A673 (cell line): Measurements from ENCODE around the gene HELZ2. TPM values are rescaled to one million over a fixed set of nuclear protein-coding genes. Genes with fewer than 3 reads are reported as not detected.

Experiments
- BruUV-seq: library from RNA; stranded (reverse); fragments of 400-500 nt; replicated peaks from 2 replicates; lab custom pipeline; 2021; lab: Mats Ljungman, UMichigan
- CTCF ChIA-PET: fragments of 300-600 bp; sonication (Branson Sonifier 250); formaldehyde crosslinking; loops from one replicate; lab custom pipeline; 2022; ENCODE audit warnings: antibody characterized with exemption; lab: Charles Lee
- POLR2A ChIA-PET: fragments of 300-600 bp; sonication (Branson Sonifier 250); formaldehyde crosslinking; loops from one replicate; lab custom pipeline; 2022; ENCODE audit warnings: antibody characterized with exemption; ENCODE audit not compliant: low non-redundant PET; lab: Charles Lee
- DNase-seq: peaks from one replicate; pipeline ENCODE4 v3.0.0-alpha.2; 2015; ENCODE audit warnings: low spot score
- H3K27ac ChIP-seq: fragments of 200-600 bp; sonication (generic); 2 replicates; pipeline ENCODE4 v1.5.1; 2016; ENCODE audit warnings: mixed run types, low read depth, mild to moderate bottlenecking, mixed read lengths, antibody characterized with exemption, low read length; ENCODE audit not compliant: poor library complexity, severe bottlenecking
- H3K27me3 ChIP-seq: fragments of 200-600 bp; sonication (generic); replicated peaks from 2 replicates; pipeline ENCODE4 v1.6.1; 2017; ENCODE audit warnings: mixed run types, low read depth, mild to moderate bottlenecking, mixed read lengths, antibody characterized with exemption, low read length; ENCODE audit not compliant: insufficient read depth, poor library complexity
- H3K36me3 ChIP-seq: fragments of 200-600 bp; sonication (generic); 2 replicates; pipeline ENCODE4 v1.6.1; 2016; ENCODE audit warnings: mixed run types, mild to moderate bottlenecking, mixed read lengths, antibody characterized with exemption, low read length; ENCODE audit not compliant: insufficient read depth, poor library complexity, severe bottlenecking
- H3K4me1 ChIP-seq: fragments of 200-600 bp; sonication (generic); 2 replicates; pipeline ENCODE4 v1.6.1; 2017; ENCODE audit warnings: mixed run types, mild to moderate bottlenecking, mixed read lengths, antibody characterized with exemption, low read length; ENCODE audit not compliant: insufficient read depth, poor library complexity, severe bottlenecking
- H3K4me3 ChIP-seq: fragments of 200-600 bp; sonication (generic); 2 replicates; pipeline ENCODE4 v1.5.1; 2016; ENCODE audit warnings: low read depth, mixed run types, mild to moderate bottlenecking, mixed read lengths, low read length; ENCODE audit not compliant: poor library complexity, severe bottlenecking
- H3K9me3 ChIP-seq: fragments of 200-600 bp; sonication (generic); 2 replicates; pipeline ENCODE4 v1.6.1; 2016; ENCODE audit warnings: mixed run types, low read depth, mild to moderate bottlenecking, mixed read lengths, antibody characterized with exemption, low read length; ENCODE audit not compliant: poor library complexity, severe bottlenecking
- CTCF ChIP-seq: fragments of 300-800, 200-600 bp; sonication (generic); conservative IDR thresholded peaks from 2 replicates; pipeline ENCODE4 v1.5.1; 2017; ENCODE audit warnings: low read depth, mild to moderate bottlenecking, antibody characterized with exemption, low read length, moderate library complexity, mixed read lengths
- EZH2 ChIP-seq: fragments of 200-600 bp; sonication (generic); IDR thresholded peaks from 2 replicates; pipeline ENCODE4 v1.6.1; 2017; ENCODE audit warnings: borderline replicate concordance, low read depth, mild to moderate bottlenecking, mixed read lengths, antibody characterized with exemption, low read length; ENCODE audit not compliant: poor library complexity, severe bottlenecking
- intact Hi-C: fragments of 100-400 bp; cut with micrococcal nuclease; formaldehyde crosslinking; loops from one replicate; pipeline ENCODE4 v1.10.0; 2022; ENCODE audit not compliant: unreplicated experiment
- total RNA-seq: library from RNA; stranded (reverse); gene quantifications from 2 replicates; pipeline ENCODE4 v1.2.3, GENCODE V29; 2021

The HELZ2 gene
- total RNA-seq, 1 experiment from 2014 or later: 21.0 TPM

- intact Hi-C loops: no loop called here
- BruUV-seq: no TSS peak
- ChIA-PET POLR2A (no interaction called here), CTCF (no interaction called here)
- TF ChIP-seq EZH2 (no peak), CTCF (no peak)
- Histone ChIP-seq H3K9me3 (no peaks in the 10 kb centered on the region), H3K4me3 (no peak overlapping the region), H3K4me1 (peaks cover 2% of the 10 kb centered on the region), H3K27ac (no peak overlapping the region), H3K27me3 (peaks cover 8% of the 10 kb centered on the region), H3K36me3 (no peaks in the 10 kb centered on the region)
- no peak for DNase-seq
Measured at GRCh38 chr20:63532449-63532971, 41.5 kb downstream of the HELZ2 start.

- TF ChIP-seq CTCF (no peak), EZH2 (no peak)
- ChIA-PET CTCF (no interaction called here), POLR2A (no interaction called here)
- Histone ChIP-seq H3K4me3 (no peak overlapping the region), H3K27ac (no peak overlapping the region), H3K27me3 (peaks cover 13% of the 10 kb centered on the region), H3K9me3 (no peaks in the 10 kb centered on the region), H3K36me3 (no peaks in the 10 kb centered on the region), H3K4me1 (no peaks in the 10 kb centered on the region)
- intact Hi-C loops: no loop called here
- no TSS peak for BruUV-seq
- DNase-seq: no peak
Measured at GRCh38 chr20:63531686-63532448, 42.2 kb downstream of the HELZ2 start.

- H3K27me3 ChIP-seq: peaks cover 13% of the 10 kb centered on the region
- no peak for TF ChIP-seq CTCF
- intact Hi-C loops: no loop called here
- H3K4me1 ChIP-seq: no peaks in the 10 kb centered on the region
- H3K9me3 ChIP-seq: no peaks in the 10 kb centered on the region
- no peaks in the 10 kb centered on the region for H3K36me3 ChIP-seq
- no peak overlapping the region for H3K27ac ChIP-seq
- ChIA-PET CTCF (no interaction called here), POLR2A (no interaction called here)
- no TSS peak for BruUV-seq
- DNase-seq: no peak
- H3K4me3 ChIP-seq: no peak overlapping the region
Measured at GRCh38 chr20:63530788-63531160, 43.3 kb downstream of the HELZ2 start.
